Measurements from ENCODE around the gene ZNF722.
"Not testable (repeated sequence)": the region's sequence is repeated elsewhere in the genome, so short reads cannot be mapped to it uniquely, and the experiment has no call there.

Gene ZNF722

GRCh38 chr7:63998549-63998948 lies at the start of gene ZNF722:
Gene ZNF722 (plus strand): TSS chr7:63998849. CDS start chr7:63998962, 113 bp downstream.
- DNase-seq, result no peak

- no peak for DNase-seq
Measured at GRCh38 chr7:63953181-63953580, 45.5 kb upstream of the ZNF722 start.

- DNase-seq, result no peak
Measured at GRCh38 chr7:63968629-63969028, 30.0 kb upstream of the ZNF722 start.

GRCh38 chr7:64015496-64015895 lies 16.8 kb downstream of the ZNF722 start:
- DNase-seq, result not testable (repeated sequence)

GRCh38 chr7:64035388-64035787 lies 36.7 kb downstream of the ZNF722 start:
- no peak for DNase-seq

GRCh38 chr7:64037095-64037494 lies 38.4 kb downstream of the ZNF722 start:
- DNase-seq, result no peak

- no peak for DNase-seq
Measured at GRCh38 chr7:64045301-64046040, 46.8 kb downstream of the ZNF722 start, which contains the start of gene ZNF727. Gene ZNF727 (plus strand): TSS chr7:64045434. CDS start chr7:64045622, 188 bp downstream.

GRCh38 chr7:64046041-64046389 lies 47.4 kb downstream of the ZNF722 start:
- DNase-seq, result no peak

Data from inflammatory macrophage treated with lipopolysaccharide for 1 hour (primary cell).